GM23338 (cell line): ENCODE results near the gene ASB5. TPM values are rescaled to one million over a fixed set of nuclear protein-coding genes. Genes with fewer than 3 reads are reported as not detected.

Source experiments
- ATAC-seq: fragments of 200-7000 bp; cut with Tn5 transposase; 3 replicates; pipeline ENCODE4 v1.9.1; 2020
- DNase-seq: peaks from one replicate; pipeline ENCODE4 v3.0.0-alpha.2; 2015; ENCODE audit warnings: low spot score
- H2AFZ ChIP-seq: fragments of 200-600 bp; sonication (generic); 2 replicates; pipeline ENCODE4 v1.8.0; 2016; ENCODE audit warnings: antibody characterized with exemption, mild to moderate bottlenecking, moderate library complexity
- H3F3A ChIP-seq: fragments of 200-600 bp; sonication (generic); replicated peaks from 2 replicates; pipeline ENCODE4 v1.8.0; 2017; ENCODE audit warnings: antibody characterized with exemption, mixed run types, low read depth
- H3K27ac ChIP-seq: fragments of 200-600 bp; sonication (generic); 2 replicates; pipeline ENCODE4 v1.6.1; 2016; ENCODE audit warnings: low read depth
- H3K27me3 ChIP-seq: fragments of 200-600 bp; sonication (generic); 2 replicates; pipeline ENCODE4 v1.8.0; 2016; ENCODE audit warnings: mild to moderate bottlenecking, mixed run types, moderate library complexity; ENCODE audit not compliant: insufficient read depth
- H3K36me3 ChIP-seq: fragments of 200-600 bp; sonication (generic); 2 replicates; pipeline ENCODE4 v1.8.0; 2016; ENCODE audit warnings: mild to moderate bottlenecking; ENCODE audit not compliant: insufficient read depth
- H3K4me1 ChIP-seq: fragments of 200-600 bp; sonication (generic); 2 replicates; pipeline ENCODE4 v1.8.0; 2016; ENCODE audit warnings: mild to moderate bottlenecking, moderate library complexity; ENCODE audit not compliant: insufficient read depth
- H3K4me2 ChIP-seq: fragments of 200-600 bp; sonication (generic); 2 replicates; pipeline ENCODE4 v1.7.1; 2017; ENCODE audit warnings: mixed run types
- H3K4me3 ChIP-seq: fragments of 200-600 bp; sonication (generic); 2 replicates; pipeline ENCODE4 v1.6.1; 2016; ENCODE audit warnings: mixed run types
- H3K79me2 ChIP-seq: fragments of 200-600 bp; sonication (generic); replicated peaks from 2 replicates; pipeline ENCODE4 v1.8.0; 2017; ENCODE audit warnings: mild to moderate bottlenecking; ENCODE audit not compliant: insufficient read depth
- H3K9me2 ChIP-seq: fragments of 200-600 bp; sonication (generic); 2 replicates; pipeline ENCODE4 v1.8.0; 2017; ENCODE audit not compliant: insufficient read depth
- H4K20me1 ChIP-seq: fragments of 200-600 bp; sonication (generic); replicated peaks from 2 replicates; pipeline ENCODE4 v1.8.0; 2017; ENCODE audit warnings: mild to moderate bottlenecking; ENCODE audit not compliant: insufficient read depth
- H3K27ac Mint-ChIP-seq: 2 replicates; pipeline ENCODE4 v1.8.0; 2020; ENCODE audit warnings: inconsistent platforms, mild to moderate bottlenecking, moderate library complexity, mixed read lengths
- H3K27me3 Mint-ChIP-seq: 3 replicates; pipeline ENCODE4 v1.8.0; 2022; ENCODE audit warnings: low read depth, mild to moderate bottlenecking, moderate library complexity, mixed read lengths, inconsistent platforms; ENCODE audit not compliant: insufficient read depth, poor library complexity
- H3K36me3 Mint-ChIP-seq: 3 replicates; pipeline ENCODE4 v1.8.0; 2021; ENCODE audit warnings: low read depth, mild to moderate bottlenecking, inconsistent platforms, moderate library complexity, mixed read lengths
- H3K4me1 Mint-ChIP-seq: 3 replicates; pipeline ENCODE4 v1.8.0; 2020; ENCODE audit warnings: mild to moderate bottlenecking, inconsistent platforms, mixed read lengths
- H3K4me3 Mint-ChIP-seq: 3 replicates; pipeline ENCODE4 v1.8.0; 2021; ENCODE audit warnings: moderate library complexity, mild to moderate bottlenecking, inconsistent platforms, mixed read lengths
- H3K9me3 Mint-ChIP-seq: 3 replicates; pipeline ENCODE4 v1.8.0; 2020; ENCODE audit warnings: moderate library complexity, mild to moderate bottlenecking, inconsistent platforms, mixed read lengths
- CREB1 ChIP-seq: fragments of 250-450 bp; sonication (Bioruptor Pico); IDR thresholded peaks from 2 replicates; pipeline ENCODE4 v1.5.0; 2020; ENCODE audit warnings: low read depth, mild to moderate bottlenecking, moderate library complexity
- EZH2 ChIP-seq: fragments of 200-600 bp; sonication (generic); IDR thresholded peaks from one replicate; pipeline ENCODE4 v1.8.0; 2017; ENCODE audit warnings: antibody characterized with exemption, mild to moderate bottlenecking, low read depth; ENCODE audit not compliant: unreplicated experiment
- EZH2phosphoT487 ChIP-seq: fragments of 200-600 bp; sonication (generic); IDR thresholded peaks from one replicate; pipeline ENCODE4 v1.8.1; 2018; ENCODE audit warnings: antibody characterized with exemption; ENCODE audit not compliant: unreplicated experiment
- JUNB ChIP-seq: IDR thresholded peaks from one replicate; pipeline ENCODE4 v1.6.1; 2016; ENCODE audit warnings: antibody characterized with exemption; ENCODE audit not compliant: unreplicated experiment
- NANOG ChIP-seq: IDR thresholded peaks from 2 replicates; pipeline ENCODE4 v1.6.1; 2016; ENCODE audit warnings: antibody characterized with exemption, borderline replicate concordance
- POLR2AphosphoS5 ChIP-seq: IDR thresholded peaks from 2 replicates; pipeline ENCODE4 v1.6.1; 2016; ENCODE audit warnings: antibody characterized with exemption, low read depth
- ZNF114 ChIP-seq: fragments of 250-450 bp; sonication (Bioruptor Pico); IDR thresholded peaks from 2 replicates; pipeline ENCODE4 v1.5.0; 2020; ENCODE audit warnings: mild to moderate bottlenecking, moderate library complexity
- ZNF331 ChIP-seq: fragments of 250-450 bp; sonication (Bioruptor Pico); IDR thresholded peaks from 2 replicates; pipeline ENCODE4 v1.5.0; 2020; ENCODE audit warnings: low read depth, mild to moderate bottlenecking, moderate library complexity
- polyA plus RNA-seq: library from polyadenylated mRNA; unstranded; fragments of >200 nt; fragmentation: Nextera tagmentation; extraction: Ambion mirVana; gene quantifications from 2 replicates; pipeline ENCODE4 v1.2.1, GENCODE V29; 2016
- total RNA-seq: library from RNA; depleted of rRNA; stranded (reverse); fragments of >200 nt; shearing (Covaris generic); gene quantifications from 2 replicates; pipeline ENCODE4 v1.2.3, GENCODE V29; 2014
- TF ChIP-seq, protein P1 (sequence below), 2 experiments: fragments of 200-600 bp in 1 of 2; sonication (generic) in 1 of 2; conservative IDR thresholded peaks; 2 replicates each; pipeline versions ENCODE4 v1.5.1 to v1.6.1; 2016 to 2017; ENCODE audit warnings: antibody characterized with exemption in 2 of 2, low read depth in 2 of 2, mild to moderate bottlenecking in 2 of 2, moderate library complexity in 1 of 2
- TF ChIP-seq, protein P2 (sequence below): IDR thresholded peaks from 2 replicates; pipeline ENCODE4 v1.6.1; 2016; ENCODE audit warnings: antibody characterized with exemption
- TF ChIP-seq, protein P3 (sequence below): IDR thresholded peaks from one replicate; pipeline ENCODE4 v1.6.1; 2018; ENCODE audit warnings: antibody characterized with exemption; ENCODE audit not compliant: unreplicated experiment
- TF ChIP-seq, protein P4 (sequence below): fragments of 250-450 bp; sonication (Bioruptor Pico); IDR thresholded peaks from 2 replicates; pipeline ENCODE4 v1.5.0; 2020; ENCODE audit warnings: mild to moderate bottlenecking, moderate library complexity

The ASB5 gene
- total and polyA plus RNA-seq, 2 experiments from 2014 or later, result not detected

DNA sequence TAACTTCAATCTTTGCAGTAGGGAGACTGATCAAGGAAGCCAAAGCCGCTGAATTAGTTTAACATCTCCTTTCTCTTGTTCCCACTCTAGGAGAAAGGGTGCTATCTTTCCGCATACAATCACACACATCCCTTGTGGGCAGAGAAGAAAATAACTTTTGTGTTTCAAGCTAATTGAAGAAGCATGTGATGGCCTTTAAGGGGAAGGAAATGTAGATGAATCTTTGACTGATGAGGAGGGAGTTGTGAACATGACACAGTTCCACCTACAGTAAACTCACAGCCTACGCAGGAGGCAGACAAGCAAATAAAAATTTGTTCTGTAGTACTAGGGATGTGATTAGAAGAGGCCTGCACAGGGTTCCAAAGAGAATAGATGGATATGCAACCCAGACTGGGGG is 58.9 kb downstream of the ASB5 start:
- no peak overlapping the region for H3K4me2 ChIP-seq
- Mint-ChIP-seq H3K27ac (no peak overlapping the region), H3K4me1 (peaks cover 10% of the 10 kb centered on the region), H3K9me3 (peaks cover 4% of the 10 kb centered on the region; the same call in 2 of the 3 replicates), H3K36me3 (no peaks in the 10 kb centered on the region), H3K27me3 (peaks cover 3% of the 10 kb centered on the region), H3K4me3 (no peak overlapping the region)
- H3K27me3 ChIP-seq, result no peaks in the 10 kb centered on the region
- no peaks in the 10 kb centered on the region for H3F3A ChIP-seq
- no peak overlapping the region for H2AFZ ChIP-seq
- no peaks in the 10 kb centered on the region for H3K4me1 ChIP-seq
- no peaks in the 10 kb centered on the region; the same call in 1 of the 2 replicates for H3K9me2 ChIP-seq
- H4K20me1 ChIP-seq, result no peaks in the 10 kb centered on the region
- ATAC-seq (no peak), DNase-seq (no peak)
- no peaks in the 10 kb centered on the region for H3K36me3 ChIP-seq
- no peak overlapping the region for H3K4me3 ChIP-seq
- no peak overlapping the region for H3K27ac ChIP-seq
- TF ChIP-seq POLR2AphosphoS5, result no peak
- TF ChIP-seq, protein P1, sequence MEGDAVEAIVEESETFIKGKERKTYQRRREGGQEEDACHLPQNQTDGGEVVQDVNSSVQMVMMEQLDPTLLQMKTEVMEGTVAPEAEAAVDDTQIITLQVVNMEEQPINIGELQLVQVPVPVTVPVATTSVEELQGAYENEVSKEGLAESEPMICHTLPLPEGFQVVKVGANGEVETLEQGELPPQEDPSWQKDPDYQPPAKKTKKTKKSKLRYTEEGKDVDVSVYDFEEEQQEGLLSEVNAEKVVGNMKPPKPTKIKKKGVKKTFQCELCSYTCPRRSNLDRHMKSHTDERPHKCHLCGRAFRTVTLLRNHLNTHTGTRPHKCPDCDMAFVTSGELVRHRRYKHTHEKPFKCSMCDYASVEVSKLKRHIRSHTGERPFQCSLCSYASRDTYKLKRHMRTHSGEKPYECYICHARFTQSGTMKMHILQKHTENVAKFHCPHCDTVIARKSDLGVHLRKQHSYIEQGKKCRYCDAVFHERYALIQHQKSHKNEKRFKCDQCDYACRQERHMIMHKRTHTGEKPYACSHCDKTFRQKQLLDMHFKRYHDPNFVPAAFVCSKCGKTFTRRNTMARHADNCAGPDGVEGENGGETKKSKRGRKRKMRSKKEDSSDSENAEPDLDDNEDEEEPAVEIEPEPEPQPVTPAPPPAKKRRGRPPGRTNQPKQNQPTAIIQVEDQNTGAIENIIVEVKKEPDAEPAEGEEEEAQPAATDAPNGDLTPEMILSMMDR (conservative IDR thresholded peaks at IDR 0.05; ENCODE audit: low read depth in 2 of 2), result no peak
- TF ChIP-seq NANOG, result no peak
- TF ChIP-seq, protein P2, sequence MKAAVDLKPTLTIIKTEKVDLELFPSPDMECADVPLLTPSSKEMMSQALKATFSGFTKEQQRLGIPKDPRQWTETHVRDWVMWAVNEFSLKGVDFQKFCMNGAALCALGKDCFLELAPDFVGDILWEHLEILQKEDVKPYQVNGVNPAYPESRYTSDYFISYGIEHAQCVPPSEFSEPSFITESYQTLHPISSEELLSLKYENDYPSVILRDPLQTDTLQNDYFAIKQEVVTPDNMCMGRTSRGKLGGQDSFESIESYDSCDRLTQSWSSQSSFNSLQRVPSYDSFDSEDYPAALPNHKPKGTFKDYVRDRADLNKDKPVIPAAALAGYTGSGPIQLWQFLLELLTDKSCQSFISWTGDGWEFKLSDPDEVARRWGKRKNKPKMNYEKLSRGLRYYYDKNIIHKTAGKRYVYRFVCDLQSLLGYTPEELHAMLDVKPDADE, result no peak
- no peak for TF ChIP-seq CREB1 (CRISPR knock-in tag)
- TF ChIP-seq ZNF114 (CRISPR knock-in tag), result no peak
- TF ChIP-seq EZH2phosphoT487, result no peak
- TF ChIP-seq, protein P3, sequence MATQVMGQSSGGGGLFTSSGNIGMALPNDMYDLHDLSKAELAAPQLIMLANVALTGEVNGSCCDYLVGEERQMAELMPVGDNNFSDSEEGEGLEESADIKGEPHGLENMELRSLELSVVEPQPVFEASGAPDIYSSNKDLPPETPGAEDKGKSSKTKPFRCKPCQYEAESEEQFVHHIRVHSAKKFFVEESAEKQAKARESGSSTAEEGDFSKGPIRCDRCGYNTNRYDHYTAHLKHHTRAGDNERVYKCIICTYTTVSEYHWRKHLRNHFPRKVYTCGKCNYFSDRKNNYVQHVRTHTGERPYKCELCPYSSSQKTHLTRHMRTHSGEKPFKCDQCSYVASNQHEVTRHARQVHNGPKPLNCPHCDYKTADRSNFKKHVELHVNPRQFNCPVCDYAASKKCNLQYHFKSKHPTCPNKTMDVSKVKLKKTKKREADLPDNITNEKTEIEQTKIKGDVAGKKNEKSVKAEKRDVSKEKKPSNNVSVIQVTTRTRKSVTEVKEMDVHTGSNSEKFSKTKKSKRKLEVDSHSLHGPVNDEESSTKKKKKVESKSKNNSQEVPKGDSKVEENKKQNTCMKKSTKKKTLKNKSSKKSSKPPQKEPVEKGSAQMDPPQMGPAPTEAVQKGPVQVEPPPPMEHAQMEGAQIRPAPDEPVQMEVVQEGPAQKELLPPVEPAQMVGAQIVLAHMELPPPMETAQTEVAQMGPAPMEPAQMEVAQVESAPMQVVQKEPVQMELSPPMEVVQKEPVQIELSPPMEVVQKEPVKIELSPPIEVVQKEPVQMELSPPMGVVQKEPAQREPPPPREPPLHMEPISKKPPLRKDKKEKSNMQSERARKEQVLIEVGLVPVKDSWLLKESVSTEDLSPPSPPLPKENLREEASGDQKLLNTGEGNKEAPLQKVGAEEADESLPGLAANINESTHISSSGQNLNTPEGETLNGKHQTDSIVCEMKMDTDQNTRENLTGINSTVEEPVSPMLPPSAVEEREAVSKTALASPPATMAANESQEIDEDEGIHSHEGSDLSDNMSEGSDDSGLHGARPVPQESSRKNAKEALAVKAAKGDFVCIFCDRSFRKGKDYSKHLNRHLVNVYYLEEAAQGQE, result no peak
- no peak for TF ChIP-seq ZNF331 (CRISPR knock-in tag)
- TF ChIP-seq JUNB, result no peak
- TF ChIP-seq EZH2, result no peak
- TF ChIP-seq, protein P4, sequence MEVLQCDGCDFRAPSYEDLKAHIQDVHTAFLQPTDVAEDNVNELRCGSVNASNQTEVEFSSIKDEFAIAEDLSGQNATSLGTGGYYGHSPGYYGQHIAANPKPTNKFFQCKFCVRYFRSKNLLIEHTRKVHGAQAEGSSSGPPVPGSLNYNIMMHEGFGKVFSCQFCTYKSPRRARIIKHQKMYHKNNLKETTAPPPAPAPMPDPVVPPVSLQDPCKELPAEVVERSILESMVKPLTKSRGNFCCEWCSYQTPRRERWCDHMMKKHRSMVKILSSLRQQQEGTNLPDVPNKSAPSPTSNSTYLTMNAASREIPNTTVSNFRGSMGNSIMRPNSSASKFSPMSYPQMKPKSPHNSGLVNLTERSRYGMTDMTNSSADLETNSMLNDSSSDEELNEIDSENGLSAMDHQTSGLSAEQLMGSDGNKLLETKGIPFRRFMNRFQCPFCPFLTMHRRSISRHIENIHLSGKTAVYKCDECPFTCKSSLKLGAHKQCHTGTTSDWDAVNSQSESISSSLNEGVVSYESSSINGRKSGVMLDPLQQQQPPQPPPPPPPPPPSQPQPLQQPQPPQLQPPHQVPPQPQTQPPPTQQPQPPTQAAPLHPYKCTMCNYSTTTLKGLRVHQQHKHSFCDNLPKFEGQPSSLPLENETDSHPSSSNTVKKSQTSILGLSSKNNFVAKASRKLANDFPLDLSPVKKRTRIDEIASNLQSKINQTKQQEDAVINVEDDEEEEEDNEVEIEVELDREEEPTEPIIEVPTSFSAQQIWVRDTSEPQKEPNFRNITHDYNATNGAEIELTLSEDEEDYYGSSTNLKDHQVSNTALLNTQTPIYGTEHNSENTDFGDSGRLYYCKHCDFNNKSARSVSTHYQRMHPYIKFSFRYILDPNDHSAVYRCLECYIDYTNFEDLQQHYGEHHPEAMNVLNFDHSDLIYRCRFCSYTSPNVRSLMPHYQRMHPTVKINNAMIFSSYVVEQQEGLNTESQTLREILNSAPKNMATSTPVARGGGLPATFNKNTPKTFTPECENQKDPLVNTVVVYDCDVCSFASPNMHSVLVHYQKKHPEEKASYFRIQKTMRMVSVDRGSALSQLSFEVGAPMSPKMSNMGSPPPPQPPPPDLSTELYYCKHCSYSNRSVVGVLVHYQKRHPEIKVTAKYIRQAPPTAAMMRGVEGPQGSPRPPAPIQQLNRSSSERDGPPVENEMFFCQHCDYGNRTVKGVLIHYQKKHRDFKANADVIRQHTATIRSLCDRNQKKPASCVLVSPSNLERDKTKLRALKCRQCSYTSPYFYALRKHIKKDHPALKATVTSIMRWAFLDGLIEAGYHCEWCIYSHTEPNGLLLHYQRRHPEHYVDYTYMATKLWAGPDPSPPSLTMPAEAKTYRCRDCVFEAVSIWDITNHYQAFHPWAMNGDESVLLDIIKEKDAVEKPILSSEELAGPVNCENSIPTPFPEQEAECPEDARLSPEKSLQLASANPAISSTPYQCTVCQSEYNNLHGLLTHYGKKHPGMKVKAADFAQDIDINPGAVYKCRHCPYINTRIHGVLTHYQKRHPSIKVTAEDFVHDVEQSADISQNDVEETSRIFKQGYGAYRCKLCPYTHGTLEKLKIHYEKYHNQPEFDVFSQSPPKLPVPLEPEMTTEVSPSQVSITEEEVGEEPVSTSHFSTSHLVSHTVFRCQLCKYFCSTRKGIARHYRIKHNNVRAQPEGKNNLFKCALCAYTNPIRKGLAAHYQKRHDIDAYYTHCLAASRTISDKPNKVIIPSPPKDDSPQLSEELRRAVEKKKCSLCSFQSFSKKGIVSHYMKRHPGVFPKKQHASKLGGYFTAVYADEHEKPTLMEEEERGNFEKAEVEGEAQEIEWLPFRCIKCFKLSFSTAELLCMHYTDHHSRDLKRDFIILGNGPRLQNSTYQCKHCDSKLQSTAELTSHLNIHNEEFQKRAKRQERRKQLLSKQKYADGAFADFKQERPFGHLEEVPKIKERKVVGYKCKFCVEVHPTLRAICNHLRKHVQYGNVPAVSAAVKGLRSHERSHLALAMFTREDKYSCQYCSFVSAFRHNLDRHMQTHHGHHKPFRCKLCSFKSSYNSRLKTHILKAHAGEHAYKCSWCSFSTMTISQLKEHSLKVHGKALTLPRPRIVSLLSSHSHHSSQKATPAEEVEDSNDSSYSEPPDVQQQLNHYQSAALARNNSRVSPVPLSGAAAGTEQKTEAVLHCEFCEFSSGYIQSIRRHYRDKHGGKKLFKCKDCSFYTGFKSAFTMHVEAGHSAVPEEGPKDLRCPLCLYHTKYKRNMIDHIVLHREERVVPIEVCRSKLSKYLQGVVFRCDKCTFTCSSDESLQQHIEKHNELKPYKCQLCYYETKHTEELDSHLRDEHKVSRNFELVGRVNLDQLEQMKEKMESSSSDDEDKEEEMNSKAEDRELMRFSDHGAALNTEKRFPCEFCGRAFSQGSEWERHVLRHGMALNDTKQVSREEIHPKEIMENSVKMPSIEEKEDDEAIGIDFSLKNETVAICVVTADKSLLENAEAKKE, result no peak
- no peaks in the 10 kb centered on the region for H3K79me2 ChIP-seq
